PC-9 (cell line): ENCODE results near the gene LECT2. TPM values are rescaled to one million over a fixed set of nuclear protein-coding genes. Genes with fewer than 3 reads are reported as not detected.

Experiments used
- BruUV-seq: library from RNA; stranded (reverse); fragments of 400-500 nt; replicated peaks from 2 replicates; lab custom pipeline; 2021; lab: Mats Ljungman, UMichigan
- CTCF ChIA-PET: fragments of 300-600 bp; sonication (Branson Sonifier 250); formaldehyde crosslinking; loops from one replicate; lab custom pipeline; 2022; ENCODE audit warnings: antibody characterized with exemption; lab: Charles Lee
- POLR2A ChIA-PET: fragments of 300-600 bp; sonication (Branson Sonifier 250); formaldehyde crosslinking; loops from one replicate; lab custom pipeline; 2022; ENCODE audit warnings: antibody characterized with exemption; ENCODE audit not compliant: unreplicated experiment; lab: Charles Lee
- DNase-seq, 2 experiments: peaks; one replicate each; pipeline versions ENCODE4 v3.0.0 to v3.0.0-alpha.2; 2015 to 2022; ENCODE audit warnings: mixed read lengths in 1 of 2
- H2AFZ ChIP-seq: fragments of 200-600 bp; sonication (generic); 2 replicates; pipeline ENCODE4 v1.8.1; 2017; ENCODE audit warnings: antibody characterized with exemption
- H3F3A ChIP-seq: fragments of 200-600 bp; sonication (generic); 2 replicates; pipeline ENCODE4 v1.8.1; 2017; ENCODE audit warnings: antibody characterized with exemption, mild to moderate bottlenecking, low read depth; ENCODE audit not compliant: insufficient read depth
- H3K27ac ChIP-seq: fragments of 200-600 bp; sonication (generic); 2 replicates; pipeline ENCODE4 v1.6.1; 2016; ENCODE audit warnings: mixed run types
- H3K27me3 ChIP-seq: fragments of 200-600 bp; sonication (generic); 2 replicates; pipeline ENCODE4 v1.6.1; 2016; ENCODE audit warnings: low read depth, mixed run types; ENCODE audit not compliant: insufficient read depth
- H3K36me3 ChIP-seq: fragments of 200-600 bp; sonication (generic); 2 replicates; pipeline ENCODE4 v1.6.1; 2016; ENCODE audit warnings: low read depth, mixed run types
- H3K4me1 ChIP-seq: fragments of 200-600 bp; sonication (generic); replicated peaks from 2 replicates; pipeline ENCODE4 v1.6.1; 2016; ENCODE audit warnings: mixed run types; ENCODE audit not compliant: insufficient read depth
- H3K4me2 ChIP-seq: fragments of 200-600 bp; sonication (generic); 2 replicates; pipeline ENCODE4 v1.6.1; 2017; ENCODE audit warnings: mixed run types
- H3K4me3 ChIP-seq: fragments of 200-600 bp; sonication (generic); 2 replicates; pipeline ENCODE4 v1.6.1; 2016; ENCODE audit warnings: mixed run types
- H3K79me2 ChIP-seq: fragments of 200-600 bp; sonication (generic); 2 replicates; pipeline ENCODE4 v1.6.1; 2017; ENCODE audit warnings: low read depth, mixed run types
- H3K9me2 ChIP-seq: fragments of 200-600 bp; sonication (generic); 2 replicates; pipeline ENCODE4 v1.8.1; 2017; ENCODE audit warnings: mild to moderate bottlenecking; ENCODE audit not compliant: insufficient read depth
- H3K9me3 ChIP-seq: fragments of 200-600 bp; sonication (generic); 2 replicates; pipeline ENCODE4 v1.8.1; 2016; ENCODE audit warnings: low read depth; ENCODE audit not compliant: insufficient read depth
- H4K20me1 ChIP-seq: fragments of 200-600 bp; sonication (generic); 2 replicates; pipeline ENCODE4 v1.8.1; 2017; ENCODE audit not compliant: insufficient read depth
- EZH2 ChIP-seq: fragments of 200-600 bp; sonication (generic); IDR thresholded peaks from 2 replicates; pipeline ENCODE4 v1.8.0; 2017; ENCODE audit warnings: antibody characterized with exemption, low read depth
- intact Hi-C: fragments of 100-400 bp; cut with micrococcal nuclease; formaldehyde crosslinking; loops from one replicate; pipeline ENCODE4 v1.10.0; 2022; ENCODE audit not compliant: unreplicated experiment
- total RNA-seq: library from RNA; stranded (reverse); gene quantifications from 2 replicates; pipeline ENCODE4 v1.2.3, GENCODE V29; 2021
- TF ChIP-seq, protein P1 (sequence below): fragments of 200-600 bp; sonication (generic); conservative IDR thresholded peaks from 2 replicates; pipeline ENCODE4 v1.6.1; 2017; ENCODE audit warnings: mixed run types, antibody characterized with exemption, mild to moderate bottlenecking, moderate library complexity

The LECT2 gene
- total RNA-seq, 1 experiment from 2014 or later: not detected

DNA sequence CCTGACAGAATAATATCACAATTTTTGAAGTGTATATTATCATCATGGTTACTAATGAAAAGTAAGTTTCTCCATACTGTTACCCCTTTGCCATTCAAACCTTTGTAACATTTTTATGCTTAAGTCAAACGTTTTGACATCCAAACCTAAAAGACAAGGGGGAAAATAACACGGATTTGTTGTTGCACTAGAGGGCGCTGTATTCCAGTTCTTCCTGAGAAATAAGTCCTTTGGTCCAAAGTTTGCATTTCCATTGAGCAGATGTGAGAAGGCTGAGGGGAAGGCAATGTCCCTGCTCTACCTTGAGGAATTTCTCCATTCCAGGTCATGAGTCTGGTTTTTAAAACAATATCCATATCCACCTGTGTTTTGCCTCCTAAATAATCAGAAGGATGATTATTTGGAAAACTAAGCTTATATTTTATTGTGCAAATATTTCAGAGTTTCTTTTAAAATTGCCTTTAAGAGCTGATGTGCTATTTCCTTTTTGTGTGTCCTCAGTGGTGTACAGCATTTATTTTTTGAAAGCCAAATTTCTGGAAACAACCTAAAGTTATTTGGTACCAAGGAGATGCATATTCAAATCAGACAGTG is 9.7 kb downstream of the LECT2 start:
- Histone ChIP-seq H2AFZ (no peak overlapping the region), H3K4me2 (no peak overlapping the region), H3F3A (no peaks in the 10 kb centered on the region), H4K20me1 (no peaks in the 10 kb centered on the region), H3K9me3 (no peaks in the 10 kb centered on the region), H3K4me1 (no peaks in the 10 kb centered on the region), H3K27ac (no peak overlapping the region), H3K27me3 (no peaks in the 10 kb centered on the region), H3K4me3 (no peak overlapping the region), H3K9me2 (no peaks in the 10 kb centered on the region), H3K79me2 (no peaks in the 10 kb centered on the region), H3K36me3 (no peaks in the 10 kb centered on the region)
- CTCF ChIA-PET: interaction anchor here (0.7 to 1.2 kb wide), 4 partner anchors 113 to 138 kb away, joined by 3 to 8 read pairs (median 4); no protein-coding TSS in a partner anchor
- BruUV-seq: no TSS peak
- TF ChIP-seq, protein P1, sequence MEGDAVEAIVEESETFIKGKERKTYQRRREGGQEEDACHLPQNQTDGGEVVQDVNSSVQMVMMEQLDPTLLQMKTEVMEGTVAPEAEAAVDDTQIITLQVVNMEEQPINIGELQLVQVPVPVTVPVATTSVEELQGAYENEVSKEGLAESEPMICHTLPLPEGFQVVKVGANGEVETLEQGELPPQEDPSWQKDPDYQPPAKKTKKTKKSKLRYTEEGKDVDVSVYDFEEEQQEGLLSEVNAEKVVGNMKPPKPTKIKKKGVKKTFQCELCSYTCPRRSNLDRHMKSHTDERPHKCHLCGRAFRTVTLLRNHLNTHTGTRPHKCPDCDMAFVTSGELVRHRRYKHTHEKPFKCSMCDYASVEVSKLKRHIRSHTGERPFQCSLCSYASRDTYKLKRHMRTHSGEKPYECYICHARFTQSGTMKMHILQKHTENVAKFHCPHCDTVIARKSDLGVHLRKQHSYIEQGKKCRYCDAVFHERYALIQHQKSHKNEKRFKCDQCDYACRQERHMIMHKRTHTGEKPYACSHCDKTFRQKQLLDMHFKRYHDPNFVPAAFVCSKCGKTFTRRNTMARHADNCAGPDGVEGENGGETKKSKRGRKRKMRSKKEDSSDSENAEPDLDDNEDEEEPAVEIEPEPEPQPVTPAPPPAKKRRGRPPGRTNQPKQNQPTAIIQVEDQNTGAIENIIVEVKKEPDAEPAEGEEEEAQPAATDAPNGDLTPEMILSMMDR: peak; percentile 91
- TF ChIP-seq EZH2: no peak
- intact Hi-C loops: loop anchor here (1.0 to 5.0 kb wide), 5 partner anchors 58 to 268 kb away; no protein-coding TSS in a partner anchor
- POLR2A ChIA-PET: no interaction called here
- DNase-seq: peak; percentile 31 to 62

DNA sequence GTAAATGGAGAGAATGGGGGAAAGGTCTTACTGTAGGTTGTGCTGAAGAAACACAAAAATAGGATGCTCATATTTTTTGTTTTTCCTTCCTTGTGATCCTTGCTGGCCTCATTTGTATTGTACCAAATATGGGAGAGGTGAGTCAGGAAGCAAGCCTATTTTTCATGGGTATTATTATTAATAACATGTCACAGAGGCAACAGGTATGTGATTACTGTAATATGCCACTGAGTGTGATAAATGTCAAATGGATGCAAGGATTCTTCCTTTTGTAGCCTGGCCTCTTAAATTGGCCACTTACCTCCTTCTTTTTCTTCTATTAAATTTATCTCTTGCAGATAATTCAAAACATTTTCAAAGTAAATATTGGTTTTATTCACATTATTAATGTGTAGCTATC is 10.2 kb downstream of the LECT2 start:
- Histone ChIP-seq H3K4me2 (no peak overlapping the region), H3F3A (no peaks in the 10 kb centered on the region), H3K27me3 (no peaks in the 10 kb centered on the region), H3K36me3 (no peaks in the 10 kb centered on the region), H3K4me3 (no peak overlapping the region), H3K4me1 (no peaks in the 10 kb centered on the region), H4K20me1 (no peaks in the 10 kb centered on the region), H2AFZ (no peak overlapping the region), H3K9me2 (no peaks in the 10 kb centered on the region), H3K27ac (no peak overlapping the region), H3K79me2 (no peaks in the 10 kb centered on the region), H3K9me3 (no peaks in the 10 kb centered on the region)
- TF ChIP-seq EZH2: no peak
- TF ChIP-seq, protein P1: no peak
- POLR2A ChIA-PET: no interaction called here
- DNase-seq: no peak
- intact Hi-C loops: loop anchor here (2.0 kb wide), 1 partner anchor 268 kb away; no protein-coding TSS in a partner anchor
- BruUV-seq: no TSS peak
- CTCF ChIA-PET: interaction anchor here (1.0 to 1.2 kb wide), 3 partner anchors 119 to 139 kb away, joined by 3 to 8 read pairs (median 4); no protein-coding TSS in a partner anchor

DNA sequence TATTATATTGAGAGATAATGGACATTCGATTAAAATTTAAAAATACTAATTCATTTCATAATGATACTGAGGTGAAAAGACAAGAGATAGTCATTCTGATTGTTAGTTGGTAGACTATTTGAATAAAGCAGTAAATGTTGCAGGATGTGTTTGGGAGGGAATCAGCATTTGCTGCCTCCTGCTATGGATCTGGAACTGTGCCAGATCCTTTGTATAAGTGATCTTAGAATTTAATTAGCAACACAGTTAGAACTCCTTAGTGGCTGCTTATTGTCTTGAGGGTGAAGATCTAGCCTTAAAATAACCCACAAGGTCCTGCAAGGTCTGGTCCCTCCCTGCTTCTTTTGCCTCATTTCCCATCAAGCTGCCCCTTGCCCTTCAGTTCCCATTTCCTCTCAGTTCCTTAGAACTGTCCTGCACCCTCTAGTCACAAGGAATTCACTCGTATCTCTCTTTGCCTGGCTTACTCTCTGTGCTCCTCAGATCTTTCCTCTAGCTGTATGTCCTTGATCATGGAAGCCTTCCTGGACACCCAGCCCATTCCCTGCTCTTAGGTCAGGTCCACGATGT is 12.5 kb downstream of the LECT2 start:
- no peak overlapping the region for H3K4me2 ChIP-seq
- no peak for DNase-seq
- H3K27me3 ChIP-seq: no peaks in the 10 kb centered on the region
- H4K20me1 ChIP-seq: no peaks in the 10 kb centered on the region
- H3F3A ChIP-seq: no peaks in the 10 kb centered on the region
- intact Hi-C loops: no loop called here
- no peak overlapping the region for H2AFZ ChIP-seq
- H3K4me1 ChIP-seq: no peaks in the 10 kb centered on the region
- no peaks in the 10 kb centered on the region for H3K79me2 ChIP-seq
- H3K9me2 ChIP-seq: no peaks in the 10 kb centered on the region
- no peaks in the 10 kb centered on the region for H3K36me3 ChIP-seq
- H3K9me3 ChIP-seq: no peaks in the 10 kb centered on the region
- BruUV-seq: no TSS peak
- no peak for TF ChIP-seq EZH2
- TF ChIP-seq, protein P1: no peak
- H3K4me3 ChIP-seq: no peak overlapping the region
- CTCF ChIA-PET: no interaction called here
- H3K27ac ChIP-seq: no peak overlapping the region
- POLR2A ChIA-PET: no interaction called here
